ENCODE results near the gene BCL2L2.

DNA sequence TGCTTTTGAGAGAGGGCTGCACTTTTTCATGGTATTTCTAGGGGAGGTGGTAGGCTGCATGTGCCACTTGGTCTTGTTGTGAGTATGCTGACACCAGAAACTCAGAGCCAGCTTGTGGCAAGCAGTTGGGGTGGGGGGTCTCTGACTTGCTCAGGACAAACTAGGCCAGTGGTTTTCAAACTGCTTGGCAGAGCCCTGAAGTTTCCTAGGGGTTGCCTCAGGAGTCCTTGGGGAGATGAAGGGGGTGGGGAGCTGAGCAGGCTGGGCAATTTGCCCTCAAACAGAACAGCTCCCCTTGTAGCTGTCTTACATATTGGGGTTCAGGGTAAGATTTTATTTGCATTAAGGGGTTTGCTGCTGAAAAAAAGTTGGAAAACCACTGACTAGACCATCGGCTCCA lies 3.9 kb downstream of the BCL2L2 start:
- TF ChIP-seq, protein P1, sequence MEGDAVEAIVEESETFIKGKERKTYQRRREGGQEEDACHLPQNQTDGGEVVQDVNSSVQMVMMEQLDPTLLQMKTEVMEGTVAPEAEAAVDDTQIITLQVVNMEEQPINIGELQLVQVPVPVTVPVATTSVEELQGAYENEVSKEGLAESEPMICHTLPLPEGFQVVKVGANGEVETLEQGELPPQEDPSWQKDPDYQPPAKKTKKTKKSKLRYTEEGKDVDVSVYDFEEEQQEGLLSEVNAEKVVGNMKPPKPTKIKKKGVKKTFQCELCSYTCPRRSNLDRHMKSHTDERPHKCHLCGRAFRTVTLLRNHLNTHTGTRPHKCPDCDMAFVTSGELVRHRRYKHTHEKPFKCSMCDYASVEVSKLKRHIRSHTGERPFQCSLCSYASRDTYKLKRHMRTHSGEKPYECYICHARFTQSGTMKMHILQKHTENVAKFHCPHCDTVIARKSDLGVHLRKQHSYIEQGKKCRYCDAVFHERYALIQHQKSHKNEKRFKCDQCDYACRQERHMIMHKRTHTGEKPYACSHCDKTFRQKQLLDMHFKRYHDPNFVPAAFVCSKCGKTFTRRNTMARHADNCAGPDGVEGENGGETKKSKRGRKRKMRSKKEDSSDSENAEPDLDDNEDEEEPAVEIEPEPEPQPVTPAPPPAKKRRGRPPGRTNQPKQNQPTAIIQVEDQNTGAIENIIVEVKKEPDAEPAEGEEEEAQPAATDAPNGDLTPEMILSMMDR (IDR thresholded peaks at IDR 0.05): no peak
- TF ChIP-seq EZH2 (IDR thresholded peaks at IDR 0.05; ENCODE audit: borderline replicate concordance, insufficient read depth, low read depth, low read length, poor library complexity, severe bottlenecking): no peak

All from B cell (primary cell).